OCI-LY1 (cell line): ENCODE results near the gene CCDC32.

Source experiments
- H2AFZ ChIP-seq: fragments of 200-600 bp; sonication (generic), shearing (Covaris generic); 2 replicates; pipeline ENCODE4 v1.6.0; 2014; ENCODE audit warnings: antibody characterized with exemption, mild to moderate bottlenecking, low read length
- H3F3A ChIP-seq: fragments of 200-600 bp; sonication (generic), shearing (Covaris generic); 2 replicates; pipeline ENCODE4 v1.6.0; 2014; ENCODE audit warnings: mild to moderate bottlenecking, antibody characterized with exemption, low read length, moderate library complexity; ENCODE audit not compliant: insufficient read depth
- H3K27ac ChIP-seq: fragments of 200-600 bp; sonication (generic); 2 replicates; pipeline ENCODE4 v1.5.1; 2014; ENCODE audit warnings: low read length, mixed run types, mild to moderate bottlenecking, low read depth; ENCODE audit not compliant: poor library complexity, severe bottlenecking
- H3K27me3 ChIP-seq: fragments of 200-600 bp; sonication (generic); 2 replicates; pipeline ENCODE4 v1.6.0; 2014; ENCODE audit warnings: antibody characterized with exemption, mild to moderate bottlenecking, low read length, moderate library complexity; ENCODE audit not compliant: insufficient read depth
- H3K36me3 ChIP-seq: fragments of 200-600 bp; sonication (generic); 2 replicates; pipeline ENCODE4 v1.6.1; 2014; ENCODE audit warnings: mild to moderate bottlenecking, antibody characterized with exemption, low read length, moderate library complexity, mixed read lengths; ENCODE audit not compliant: insufficient read depth
- H3K4me1 ChIP-seq: fragments of 200-600 bp; sonication (generic); 2 replicates; pipeline ENCODE4 v1.5.1; 2014; ENCODE audit warnings: mild to moderate bottlenecking, low read length, moderate library complexity; ENCODE audit not compliant: insufficient read depth, severe bottlenecking
- H3K4me2 ChIP-seq: fragments of 200-600 bp; sonication (generic), shearing (Covaris generic); 2 replicates; pipeline ENCODE4 v1.6.1; 2014; ENCODE audit warnings: low read length
- H3K4me3 ChIP-seq: fragments of 200-600 bp; sonication (generic); 2 replicates; pipeline ENCODE4 v1.5.1; 2014; ENCODE audit warnings: low read length, low read depth, mild to moderate bottlenecking, mixed read lengths; ENCODE audit not compliant: poor library complexity, severe bottlenecking
- H3K79me2 ChIP-seq: fragments of 200-600 bp; shearing (Covaris generic); 2 replicates; pipeline ENCODE4 v1.6.1; 2016; ENCODE audit warnings: mixed run types, low read length, mixed read lengths; ENCODE audit not compliant: insufficient read depth
- H3K9ac ChIP-seq: fragments of 200-600 bp; sonication (generic), shearing (Covaris generic); 2 replicates; pipeline ENCODE4 v1.6.1; 2014; ENCODE audit warnings: mild to moderate bottlenecking, low read length, mixed read lengths
- H3K9me2 ChIP-seq: fragments of 200-600 bp; sonication (generic), shearing (Covaris generic); 2 replicates; pipeline ENCODE4 v1.6.1; 2014; ENCODE audit warnings: low read depth, mild to moderate bottlenecking, low read length, mixed read lengths
- H3K9me3 ChIP-seq: fragments of 200-600 bp; shearing (Covaris generic); 2 replicates; pipeline ENCODE4 v1.6.1; 2014; ENCODE audit warnings: low read length, mixed read lengths
- H4K20me1 ChIP-seq: fragments of 200-600 bp; sonication (generic), shearing (Covaris generic); 2 replicates; pipeline ENCODE4 v1.6.0; 2016; ENCODE audit warnings: mild to moderate bottlenecking, low read length; ENCODE audit not compliant: insufficient read depth
- CTCF ChIP-seq: fragments of 200-600 bp; sonication (generic), shearing (Covaris generic); IDR thresholded peaks from 2 replicates; pipeline ENCODE4 v1.5.1; 2017; ENCODE audit warnings: mild to moderate bottlenecking, antibody characterized with exemption, low read length, moderate library complexity, mixed read lengths
- EZH2 ChIP-seq: fragments of 200-600 bp; sonication (generic), shearing (Covaris generic); IDR thresholded peaks from 2 replicates; pipeline ENCODE4 v1.8.0; 2017; ENCODE audit warnings: borderline replicate concordance, mixed run types, mild to moderate bottlenecking, antibody characterized with exemption, low read length, moderate library complexity, mixed read lengths

The CCDC32 gene

GRCh38 chr15:40594429-40594836, 29.6 kb upstream of the CCDC32 start:
- H3K79me2 ChIP-seq, result peaks cover 49% of the 10 kb centered on the region
- H3K4me2 ChIP-seq, result peak overlapping the region; percentile 99

GRCh38 chr15:40593588-40594428, 29.0 kb upstream of the CCDC32 start, which contains the start of gene KNL1:
KNL1 (plus strand) TSS chr15:40594249; CDS start chr15:40602932, 8,683 bp downstream.
- Histone ChIP-seq H3K9ac (peak within 1 kb of the TSS; percentile 80), H4K20me1 (no peaks in the 10 kb centered on the region), H3K79me2 (peaks cover 43% of the 10 kb centered on the region), H2AFZ (peak within 1 kb of the TSS; percentile 58), H3K27ac (peak within 1 kb of the TSS; percentile 92), H3F3A (peaks cover 10% of the 10 kb centered on the region), H3K9me2 (no peaks in the 10 kb centered on the region), H3K36me3 (peaks cover 5% of the 10 kb centered on the region; the same call in 1 of the 2 replicates), H3K4me1 (peaks cover 47% of the 10 kb centered on the region), H3K9me3 (no peaks in the 10 kb centered on the region), H3K27me3 (no peaks in the 10 kb centered on the region), H3K4me3 (peak within 1 kb of the TSS; percentile 80), H3K4me2 (peak within 1 kb of the TSS; percentile 99)
- TF ChIP-seq EZH2 (no peak), CTCF (no peak)

More at GRCh38 chr15:40594429-40594836, 29.6 kb upstream of the CCDC32 start:
- no peaks in the 10 kb centered on the region for H3K9me2 ChIP-seq
- peaks cover 5% of the 10 kb centered on the region; the same call in 1 of the 2 replicates for H3K36me3 ChIP-seq
- H3K4me1 ChIP-seq, result peaks cover 47% of the 10 kb centered on the region
- H3K9me3 ChIP-seq, result no peaks in the 10 kb centered on the region
- H2AFZ ChIP-seq, result no peak overlapping the region
- peak overlapping the region; percentile 92 for H3K27ac ChIP-seq
- H3K9ac ChIP-seq, result peak overlapping the region; percentile 80
- H4K20me1 ChIP-seq, result no peaks in the 10 kb centered on the region
- H3F3A ChIP-seq, result peaks cover 10% of the 10 kb centered on the region
- no peaks in the 10 kb centered on the region for H3K27me3 ChIP-seq
- peak overlapping the region; percentile 80 for H3K4me3 ChIP-seq
- no peak for TF ChIP-seq EZH2
- TF ChIP-seq CTCF, result no peak

- Histone ChIP-seq H3K9ac (no peak overlapping the region; the same call in 1 of the 2 replicates), H3K4me3 (peak overlapping the region; percentile 80), H3K4me2 (peak overlapping the region; percentile 99), H3K27ac (peak overlapping the region; percentile 51), H2AFZ (peak overlapping the region; percentile 57; the same call in 1 of the 2 replicates), H3F3A (peaks cover 10% of the 10 kb centered on the region), H4K20me1 (no peaks in the 10 kb centered on the region), H3K9me2 (no peaks in the 10 kb centered on the region), H3K79me2 (peaks cover 36% of the 10 kb centered on the region), H3K9me3 (no peaks in the 10 kb centered on the region), H3K27me3 (no peaks in the 10 kb centered on the region), H3K36me3 (no peaks in the 10 kb centered on the region; the same call in 1 of the 2 replicates), H3K4me1 (peaks cover 47% of the 10 kb centered on the region)
- TF ChIP-seq CTCF, result no peak
- no peak for TF ChIP-seq EZH2
Measured at GRCh38 chr15:40593165-40593564, 28.3 kb upstream of the CCDC32 start.
